ENCODE results near the gene ACAT2. TPM values are rescaled to one million over a fixed set of nuclear protein-coding genes. Genes with fewer than 3 reads are reported as not detected.
"Not testable (repeated sequence)": the region's sequence is repeated elsewhere in the genome, so short reads cannot be mapped to it uniquely, and the experiment has no call there.

ACAT2 gene
- total RNA-seq, result 55.3 TPM

- ATAC-seq (peak; percentile 99), DNase-seq (ENCODE audit: low spot score) (peak; percentile 97)
- intact Hi-C loops (cut with DNase I), result no loop called here
Measured at GRCh38 chr6:159761873-159762680, at the start of gene ACAT2. ACAT2 (plus strand) TSS chr6:159762045; CDS start chr6:159762088, 43 bp downstream.

GRCh38 chr6:159712389-159712788, 49.5 kb upstream of the ACAT2 start:
- intact Hi-C loops (cut with DNase I); DNase-seq (ENCODE audit: low spot score); ATAC-seq: not testable (repeated sequence)

GRCh38 chr6:159713984-159714383, 47.9 kb upstream of the ACAT2 start:
- intact Hi-C loops (cut with DNase I), result no loop called here
- ATAC-seq (no peak), DNase-seq (ENCODE audit: low spot score) (no peak)

- intact Hi-C loops (cut with DNase I), result no loop called here
- no peak for ATAC-seq
- no peak for DNase-seq (ENCODE audit: low spot score)
Measured at GRCh38 chr6:159714404-159714803, 47.4 kb upstream of the ACAT2 start.

GRCh38 chr6:159715166-159715565, 46.7 kb upstream of the ACAT2 start:
- intact Hi-C loops (cut with DNase I), result no loop called here
- DNase-seq (ENCODE audit: low spot score), result no peak
- ATAC-seq, result no peak

- ATAC-seq, result no peak
- no peak for DNase-seq (ENCODE audit: low spot score)
- intact Hi-C loops (cut with DNase I), result no loop called here
Measured at GRCh38 chr6:159715605-159716004, 46.2 kb upstream of the ACAT2 start.

GRCh38 chr6:159716247-159717096, 45.4 kb upstream of the ACAT2 start:
- intact Hi-C loops (cut with DNase I), result no loop called here
- ATAC-seq (peak; percentile 97), DNase-seq (ENCODE audit: low spot score) (no peak)

- no peak for ATAC-seq
- DNase-seq (ENCODE audit: low spot score), result no peak
- intact Hi-C loops (cut with DNase I), result no loop called here
Measured at GRCh38 chr6:159718634-159719033, 43.2 kb upstream of the ACAT2 start.

GRCh38 chr6:159719287-159719686, 42.6 kb upstream of the ACAT2 start:
- intact Hi-C loops (cut with DNase I), result no loop called here
- DNase-seq (ENCODE audit: low spot score), result no peak
- ATAC-seq, result no peak

- intact Hi-C loops (cut with DNase I), result no loop called here
- no peak for DNase-seq (ENCODE audit: low spot score)
- ATAC-seq, result no peak
Measured at GRCh38 chr6:159720708-159721107, 41.1 kb upstream of the ACAT2 start.

GRCh38 chr6:159721981-159722380, 39.9 kb upstream of the ACAT2 start:
- DNase-seq (ENCODE audit: low spot score); intact Hi-C loops (cut with DNase I); ATAC-seq: not testable (repeated sequence)

GRCh38 chr6:159722655-159723054, 39.2 kb upstream of the ACAT2 start:
- ATAC-seq (no peak), DNase-seq (ENCODE audit: low spot score) (no peak)
- intact Hi-C loops (cut with DNase I), result no loop called here

GRCh38 chr6:159723259-159723658, 38.6 kb upstream of the ACAT2 start:
- intact Hi-C loops (cut with DNase I), result no loop called here
- no peak for ATAC-seq

GRCh38 chr6:159724778-159725177, 37.1 kb upstream of the ACAT2 start:
- no peak for ATAC-seq
- intact Hi-C loops (cut with DNase I), result no loop called here
- no peak for DNase-seq (ENCODE audit: low spot score)

More at GRCh38 chr6:159723259-159723658, 38.6 kb upstream of the ACAT2 start:
- DNase-seq (ENCODE audit: low spot score), result no peak

GRCh38 chr6:159725208-159725607, 36.6 kb upstream of the ACAT2 start:
- ATAC-seq; intact Hi-C loops (cut with DNase I); DNase-seq (ENCODE audit: low spot score): not testable (repeated sequence)

- no peak for DNase-seq (ENCODE audit: low spot score)
- peak; percentile 47 for ATAC-seq
- intact Hi-C loops (cut with DNase I), result loop anchor here (2.0 kb wide), 1 partner anchor 34 kb away; the partner anchor contains the start of gene SOD2
Measured at GRCh38 chr6:159726255-159726917, 35.5 kb upstream of the ACAT2 start.

- DNase-seq (ENCODE audit: low spot score), result peak; percentile 97
- ATAC-seq, result peak; percentile 97
- intact Hi-C loops (cut with DNase I), result loop anchor here (2.0 kb wide), 1 partner anchor 34 kb away; the partner anchor contains the start of gene SOD2
Measured at GRCh38 chr6:159726918-159727716, 34.7 kb upstream of the ACAT2 start, which contains the start of gene WTAP. WTAP (plus strand) TSS chr6:159727506; CDS start chr6:159736266, 8,760 bp downstream.

- ATAC-seq, result peak; percentile 52
- no peak for DNase-seq (ENCODE audit: low spot score)
- intact Hi-C loops (cut with DNase I), result loop anchor here (2.0 kb wide), 1 partner anchor 35 kb away; the partner anchor contains the start of gene SOD2
Measured at GRCh38 chr6:159727717-159728445, 34.0 kb upstream of the ACAT2 start.
